HG03354 (cell line): ENCODE results near the gene C9orf78.

ENCODE experiments used
- ATAC-seq: cut with Tn5 transposase; IDR thresholded peaks from one replicate; pipeline ENCODE4 v1.9.1; 2021; ENCODE audit warnings: mild to moderate bottlenecking; ENCODE audit not compliant: unreplicated experiment, poor library complexity, severe bottlenecking

The C9orf78 gene

DNA sequence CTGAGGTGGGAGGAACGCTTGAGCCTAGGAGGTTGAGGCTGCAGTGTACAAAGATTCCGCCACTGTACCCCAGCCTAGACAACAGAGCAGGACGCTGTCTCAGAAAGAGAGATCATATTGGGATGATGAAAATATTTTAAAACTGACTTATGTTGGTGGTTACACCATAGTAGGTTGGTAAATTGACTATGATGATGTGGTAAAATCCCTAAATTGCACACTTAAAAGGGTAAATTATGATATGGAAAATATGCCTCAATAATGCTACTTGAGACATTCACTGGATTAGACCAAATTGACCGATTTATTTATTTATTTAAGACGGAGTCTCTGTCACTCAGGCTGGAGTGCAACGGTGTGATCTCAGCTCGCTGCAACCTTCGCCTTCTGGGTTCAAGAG lies 53.9 kb downstream of the C9orf78 start:
- ATAC-seq = no peak

DNA sequence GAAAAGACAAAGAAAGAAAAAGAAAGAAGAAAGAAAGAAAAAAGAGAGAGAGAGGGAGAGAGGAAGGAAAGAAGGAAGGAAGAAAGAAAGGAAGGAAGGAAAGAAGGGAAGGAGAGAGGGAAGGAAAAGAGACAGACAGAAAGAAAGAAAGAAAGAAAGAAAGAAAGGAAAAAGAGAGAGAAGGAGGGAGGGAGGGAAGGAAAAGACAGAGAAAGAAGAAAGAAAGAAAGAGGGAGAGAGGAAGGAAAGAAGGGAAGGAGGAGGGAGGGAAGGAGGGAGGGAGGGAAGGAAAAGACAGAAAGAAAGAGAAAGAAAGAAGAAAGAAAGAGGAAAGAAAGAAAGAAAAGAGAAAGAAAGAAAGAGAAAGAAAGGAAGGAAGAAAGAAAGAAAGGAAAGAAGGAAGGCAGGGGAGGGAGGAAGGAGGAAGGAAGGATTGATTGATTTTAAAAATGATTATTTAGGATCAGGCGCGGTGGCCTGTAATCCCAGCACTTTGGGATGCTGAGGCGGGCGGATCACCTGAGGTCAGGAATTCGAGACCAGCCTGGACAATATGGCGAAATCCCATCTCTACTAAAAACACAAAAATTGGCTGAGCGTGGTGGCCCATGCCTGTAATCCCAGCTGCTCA lies 55.4 kb downstream of the C9orf78 start:
- no peak for ATAC-seq

DNA sequence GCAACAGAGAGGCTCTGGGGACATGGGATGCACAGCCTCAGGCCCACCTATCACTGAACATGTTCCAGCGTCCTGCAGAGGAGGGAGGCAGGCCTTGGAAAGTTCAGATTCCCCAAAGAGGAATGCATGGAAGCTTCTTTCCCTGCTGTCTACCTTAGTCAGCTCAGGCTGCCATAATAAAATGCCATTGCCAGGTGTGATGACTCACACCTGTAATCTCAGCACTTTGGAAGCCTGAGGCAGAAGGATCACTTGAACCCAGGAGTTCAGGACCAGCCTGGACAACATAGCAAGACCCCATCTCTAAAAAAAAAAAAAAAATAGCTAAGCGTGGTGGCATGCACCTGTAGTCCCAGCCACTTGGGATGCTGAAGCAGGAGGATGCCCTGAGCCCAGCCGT lies 56.6 kb downstream of the C9orf78 start:
- no peak for ATAC-seq

DNA sequence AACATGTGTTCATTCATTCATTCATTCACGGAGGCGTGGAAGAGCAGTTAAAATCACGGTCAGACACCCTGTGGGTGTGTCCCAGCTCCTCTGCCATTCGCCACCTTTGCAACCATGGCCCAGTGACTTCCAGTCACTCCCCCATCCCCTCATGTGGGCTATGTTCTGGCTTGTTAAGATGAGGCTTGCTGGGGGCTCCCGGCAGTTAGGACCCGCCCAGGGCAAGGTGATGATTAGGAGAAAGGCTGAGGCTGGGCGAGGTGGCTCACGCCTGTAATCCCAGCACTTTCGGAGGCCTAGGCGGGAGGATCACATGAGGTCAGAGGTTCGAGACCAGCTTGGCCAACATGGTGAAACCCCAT lies 57.3 kb downstream of the C9orf78 start:
- ATAC-seq = no peak
